GM19240 (cell line): ENCODE measurements around the gene PDE10A.

Experiments used
- DNase-seq: peaks from one replicate; pipeline ENCODE4 v3.0.0; 2011; ENCODE audit warnings: low spot score; ENCODE audit not compliant: insufficient read length

Gene PDE10A

DNA sequence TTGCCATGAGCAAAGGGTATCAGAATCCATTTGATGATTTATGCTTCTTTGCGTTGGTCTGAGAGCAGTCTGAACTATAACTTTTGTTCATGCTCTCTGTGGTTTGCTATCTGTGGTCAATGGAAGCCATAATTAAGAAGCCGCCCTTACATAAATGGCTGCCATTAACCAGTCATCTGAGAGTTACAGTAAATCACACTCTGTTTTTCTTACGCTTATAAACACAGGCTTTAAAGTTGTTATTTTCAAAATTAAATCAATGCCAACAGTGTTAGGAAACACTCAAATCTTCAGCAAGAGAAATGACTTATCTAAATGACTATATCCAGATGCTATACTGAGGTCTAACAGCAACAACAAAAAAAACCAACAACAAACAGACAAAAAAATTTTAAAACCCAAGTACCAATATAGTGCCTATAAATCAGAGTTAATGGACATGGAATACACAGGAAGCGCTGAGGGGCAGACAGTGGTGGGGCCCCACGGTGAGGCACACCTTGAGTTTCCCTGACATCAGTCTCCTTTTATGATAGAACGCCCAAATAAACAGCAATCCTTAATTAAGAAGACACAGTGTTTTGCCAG is 245.7 kb downstream of the PDE10A start:
- no peak for DNase-seq

DNA sequence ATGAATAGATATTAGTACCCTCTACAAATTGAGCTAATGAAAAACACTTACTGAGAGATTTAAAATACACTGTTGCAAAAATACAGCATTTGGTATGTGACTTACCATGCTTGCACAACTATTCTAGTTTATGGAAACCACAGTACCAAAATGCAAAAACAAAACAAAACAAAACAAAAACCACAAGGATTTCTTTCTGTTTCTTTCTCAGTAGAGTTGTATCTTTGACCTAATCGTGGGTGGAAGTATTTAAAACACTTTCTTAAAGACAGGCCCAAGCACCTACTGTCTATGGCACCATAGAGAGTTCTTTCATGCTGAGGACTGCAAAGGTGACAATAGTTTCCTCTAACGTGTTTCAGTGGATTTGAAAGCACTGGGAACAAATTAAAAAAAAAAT is 258.3 kb downstream of the PDE10A start:
- DNase-seq, result no peak

DNA sequence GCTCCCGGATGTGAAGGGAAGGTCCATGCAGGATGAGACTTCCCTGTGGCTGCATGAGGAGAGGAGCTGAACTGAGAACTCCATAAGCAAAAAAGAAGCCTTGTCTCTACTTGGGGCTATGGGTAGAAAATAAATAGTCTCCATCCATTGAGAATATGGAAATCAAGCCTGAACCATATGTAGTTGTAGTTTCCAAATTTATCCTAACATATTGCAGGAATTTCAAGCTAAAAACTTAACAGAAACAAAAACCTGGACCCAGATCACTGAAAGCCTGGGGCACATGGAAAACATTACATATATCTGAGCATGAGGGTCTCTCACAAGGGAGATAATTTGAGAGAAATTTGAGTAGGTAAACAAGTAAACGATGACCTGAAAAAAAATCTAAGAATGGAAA is 258.7 kb downstream of the PDE10A start:
- DNase-seq, result no peak

DNA sequence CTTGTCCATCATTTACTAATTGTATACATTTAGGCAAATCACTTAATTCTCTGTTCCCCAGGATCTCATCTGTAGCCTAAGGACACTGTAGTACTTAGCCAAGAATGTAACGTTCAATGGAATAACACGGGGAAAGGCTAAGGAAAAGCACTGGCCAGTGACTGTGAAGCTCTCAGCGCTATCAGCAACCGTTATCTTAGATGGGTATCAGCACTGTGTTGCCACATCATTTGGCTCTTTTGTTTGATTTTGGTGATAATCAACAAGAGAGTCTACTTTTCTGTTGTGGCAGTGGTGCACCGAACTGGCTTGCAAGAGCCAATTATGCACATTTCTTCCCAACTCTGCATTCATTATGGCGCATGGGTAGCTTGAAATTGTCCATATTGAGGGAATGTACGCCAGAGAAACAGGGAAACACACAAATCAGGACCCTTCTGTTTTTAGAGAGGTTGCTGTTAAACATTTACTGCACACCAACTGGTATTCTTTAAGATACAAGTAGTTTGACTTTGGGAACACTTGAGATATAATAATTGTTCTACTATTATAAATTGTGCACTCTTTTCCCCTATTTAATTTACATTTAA is 259.9 kb downstream of the PDE10A start:
- DNase-seq, result no peak

DNA sequence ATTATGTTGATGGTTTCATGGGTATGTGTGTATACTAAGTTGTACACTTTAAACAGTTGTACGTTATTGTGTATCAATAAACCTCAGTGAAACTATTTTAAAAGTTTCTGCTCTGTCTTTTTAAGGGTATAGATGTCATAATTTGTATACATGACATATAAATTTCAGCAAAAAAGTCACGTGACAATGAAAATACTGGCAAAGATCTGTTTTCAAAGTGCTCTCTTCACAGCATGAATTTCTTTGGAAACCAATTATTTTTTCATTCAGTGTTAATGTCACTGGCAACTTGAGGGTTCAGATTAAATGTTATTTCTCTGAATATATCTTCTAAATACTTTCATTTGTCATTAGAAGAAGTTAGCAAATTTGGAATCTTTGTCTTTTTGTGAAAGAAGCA is 261.9 kb downstream of the PDE10A start:
- no peak for DNase-seq

DNA sequence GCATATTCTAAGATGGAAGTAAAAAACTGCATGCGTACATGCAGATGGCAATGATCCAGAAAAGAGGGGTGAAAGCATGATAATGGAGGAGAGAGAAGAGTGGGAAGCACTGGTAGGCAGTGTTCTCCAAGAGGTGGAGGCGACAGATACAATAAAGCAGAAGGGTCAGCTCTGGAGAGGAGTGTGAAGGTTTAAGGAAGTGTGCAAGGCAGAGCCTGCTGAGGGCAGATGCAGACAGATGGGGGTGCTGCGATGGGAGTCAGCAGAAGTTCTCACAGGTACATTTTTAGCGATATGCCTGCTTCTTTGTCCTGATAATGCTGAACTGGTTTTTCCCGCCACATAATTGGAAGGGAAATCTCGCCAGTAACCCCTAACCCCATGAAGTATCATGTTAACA is 272.6 kb downstream of the PDE10A start:
- DNase-seq, result no peak

DNA sequence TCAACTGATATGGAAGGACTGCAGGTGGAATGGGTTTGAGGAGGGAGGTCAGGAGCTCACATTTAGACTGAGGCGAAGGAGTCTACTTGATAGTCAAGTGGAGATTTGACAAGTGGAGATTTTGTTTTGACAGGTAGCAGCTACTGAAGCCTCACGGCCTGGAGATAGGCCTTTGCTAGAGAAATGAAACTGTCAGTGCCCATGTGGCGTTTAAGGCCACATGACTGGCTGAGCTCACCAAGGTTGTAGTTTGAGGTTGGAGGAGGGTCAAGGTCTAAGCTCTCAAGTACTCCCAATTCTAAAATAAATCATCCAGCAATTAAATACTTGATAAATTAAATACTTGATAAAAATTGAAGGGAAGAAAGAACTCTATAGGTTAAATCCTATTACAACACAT is 273.5 kb downstream of the PDE10A start:
- no peak for DNase-seq

DNA sequence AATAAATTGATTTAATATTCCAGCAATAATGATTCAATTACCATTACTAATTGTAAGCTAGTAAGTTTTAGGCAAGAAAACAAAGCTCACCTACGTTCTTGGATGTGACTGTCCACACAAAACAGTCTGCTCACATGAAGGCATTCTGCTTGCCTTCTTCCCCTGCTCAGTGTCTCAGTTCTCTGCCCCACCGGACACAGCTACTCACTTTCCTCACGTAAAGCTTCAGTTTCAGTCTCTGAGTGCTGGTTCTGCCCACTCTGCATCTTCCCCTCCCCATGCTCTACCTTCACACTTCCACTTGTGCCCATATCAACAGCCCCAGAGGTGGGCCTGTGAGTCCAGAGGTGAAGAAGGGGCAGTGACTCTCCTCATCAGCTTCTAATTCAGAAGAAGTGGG is 279.7 kb downstream of the PDE10A start:
- DNase-seq, result no peak

DNA sequence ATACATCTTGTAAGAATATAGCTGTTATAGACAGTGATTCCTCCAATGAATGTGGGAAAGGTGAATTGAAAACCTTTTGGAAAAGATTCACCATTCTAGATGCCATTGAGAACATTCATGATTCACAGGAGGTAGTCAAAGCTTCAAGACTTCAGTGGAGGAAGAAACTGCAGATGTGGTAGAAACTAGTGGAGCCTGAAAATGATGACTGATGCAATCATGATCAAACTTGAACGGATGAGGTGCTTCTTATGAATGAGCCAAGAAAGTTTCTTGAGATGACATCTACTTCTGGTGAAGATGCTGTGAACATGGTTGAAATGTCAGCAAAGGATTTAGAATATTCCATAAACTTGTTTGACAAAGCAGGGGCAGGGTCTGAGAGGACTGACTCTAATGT is 286.9 kb downstream of the PDE10A start:
- DNase-seq, result no peak

DNA sequence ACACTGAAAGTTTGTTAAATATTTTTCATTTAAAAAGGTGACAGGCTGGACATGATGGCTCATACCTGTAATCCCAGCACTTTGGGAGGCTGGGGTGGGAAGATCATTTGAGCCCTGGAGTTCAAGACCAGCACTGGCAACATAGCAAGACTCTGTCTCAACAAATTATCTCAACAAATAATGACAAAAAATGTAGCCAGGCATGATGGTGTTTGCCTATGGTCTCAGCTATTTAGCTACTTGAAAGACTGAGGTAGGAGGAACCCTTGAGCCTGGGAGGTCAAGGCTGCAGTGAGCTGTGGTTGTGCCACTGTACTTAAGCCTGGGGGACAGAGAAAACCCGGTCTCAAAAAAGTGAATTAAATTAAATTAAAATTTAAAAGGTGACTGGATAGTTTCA is 297.7 kb downstream of the PDE10A start:
- DNase-seq, result no peak

DNA sequence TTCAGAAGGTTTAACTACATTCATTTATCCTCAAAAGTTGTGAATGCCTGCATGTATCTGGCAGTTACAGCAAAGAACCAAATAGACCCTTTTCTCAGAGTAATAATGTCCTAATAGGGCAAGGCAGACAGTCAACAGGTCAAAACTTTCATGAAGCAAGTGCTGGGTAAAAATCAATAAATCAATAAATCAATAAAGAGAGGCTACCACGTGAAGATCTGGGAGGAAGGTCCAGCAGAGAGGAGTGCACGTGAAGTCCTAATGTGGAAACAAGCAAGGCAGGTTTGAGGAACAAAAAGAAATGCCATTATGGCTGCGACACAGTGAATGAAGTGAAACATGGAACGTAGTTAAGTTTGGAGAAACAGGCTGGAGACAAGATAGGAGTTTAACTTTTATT is 317.3 kb downstream of the PDE10A start:
- no peak for DNase-seq

DNA sequence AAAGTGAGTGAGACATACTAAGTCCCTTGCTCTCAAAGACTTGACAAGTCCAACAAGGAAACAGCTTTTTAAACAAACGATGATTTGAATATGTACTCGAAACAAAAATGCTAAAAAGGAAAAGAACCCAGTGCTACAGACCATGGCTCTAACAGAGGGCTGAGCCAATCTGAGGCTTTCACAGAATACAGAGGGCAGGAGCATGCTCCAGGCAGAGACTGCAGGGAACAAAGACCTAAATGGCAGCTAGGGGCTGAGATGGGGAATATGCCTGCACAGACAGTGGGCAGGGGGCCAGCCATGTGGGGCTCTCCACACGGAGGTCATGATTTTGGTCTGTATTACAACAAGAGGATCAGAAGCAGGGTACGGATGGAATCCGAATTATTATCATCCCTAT is 322.5 kb downstream of the PDE10A start:
- no peak for DNase-seq

DNA sequence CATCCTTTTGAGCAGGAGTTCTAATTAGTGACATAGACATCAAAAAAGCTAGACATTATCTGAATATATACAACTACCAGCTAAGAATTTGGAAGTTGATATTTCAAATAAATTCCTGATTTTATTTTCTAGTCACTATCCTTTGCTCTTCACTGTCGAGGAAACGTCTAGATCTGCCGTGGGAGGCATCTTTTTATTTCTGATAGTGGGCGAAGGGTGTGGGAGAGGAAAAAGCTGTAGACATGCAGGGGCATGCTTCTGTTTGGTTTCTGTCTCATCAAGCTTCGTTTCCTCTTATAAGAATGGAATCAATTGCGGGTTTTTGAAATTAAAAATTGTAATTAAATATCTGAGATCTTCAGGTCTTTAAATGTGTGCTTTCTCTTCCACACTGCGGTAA is 337.4 kb downstream of the PDE10A start:
- no peak for DNase-seq

DNA sequence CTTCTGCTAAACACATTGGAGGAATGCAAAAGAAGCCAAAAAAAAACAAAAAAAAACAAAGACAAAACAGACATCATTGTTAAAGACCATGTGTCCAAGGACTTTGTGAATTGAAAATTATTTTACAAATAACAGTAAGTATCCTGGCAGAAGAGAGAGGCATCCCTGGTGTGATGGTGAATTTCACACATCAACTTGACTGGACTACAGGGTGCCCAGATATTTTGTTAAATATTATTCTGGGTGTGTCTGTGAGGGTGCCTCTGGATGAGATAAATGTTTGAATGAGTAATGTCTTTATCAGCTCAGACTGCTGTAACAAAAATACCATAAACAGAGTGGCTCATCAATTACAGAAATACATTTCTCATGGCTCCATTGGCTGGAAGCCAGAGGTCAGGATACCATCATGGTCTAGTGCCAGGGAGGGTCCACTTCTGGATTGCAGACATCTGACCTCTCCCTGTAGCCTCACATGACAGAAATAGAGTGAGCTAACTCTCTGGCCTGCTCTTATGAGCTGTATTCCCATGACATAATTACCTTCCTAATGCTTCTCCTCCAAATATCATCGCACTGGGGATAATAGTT is 341.4 kb downstream of the PDE10A start:
- no peak for DNase-seq

DNA sequence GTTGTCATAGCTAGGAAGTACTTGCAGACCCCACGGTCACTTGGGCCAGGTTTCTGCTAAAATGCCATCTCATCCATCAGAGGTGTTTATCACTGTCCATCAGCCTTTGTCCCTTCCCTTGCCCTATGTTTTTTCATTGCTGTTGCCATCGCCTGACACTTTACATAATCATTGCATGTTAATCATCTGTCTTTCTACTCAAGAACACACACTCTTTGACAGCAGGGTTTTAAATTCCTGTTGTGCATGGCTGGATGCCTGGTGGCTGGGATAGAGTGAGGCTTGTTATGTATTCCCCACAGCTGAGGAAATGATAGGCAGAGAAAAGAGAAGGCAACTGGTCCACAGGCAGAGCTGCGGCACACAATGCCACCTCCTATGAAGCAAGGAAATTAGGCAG is 341.9 kb downstream of the PDE10A start:
- DNase-seq, result no peak

DNA sequence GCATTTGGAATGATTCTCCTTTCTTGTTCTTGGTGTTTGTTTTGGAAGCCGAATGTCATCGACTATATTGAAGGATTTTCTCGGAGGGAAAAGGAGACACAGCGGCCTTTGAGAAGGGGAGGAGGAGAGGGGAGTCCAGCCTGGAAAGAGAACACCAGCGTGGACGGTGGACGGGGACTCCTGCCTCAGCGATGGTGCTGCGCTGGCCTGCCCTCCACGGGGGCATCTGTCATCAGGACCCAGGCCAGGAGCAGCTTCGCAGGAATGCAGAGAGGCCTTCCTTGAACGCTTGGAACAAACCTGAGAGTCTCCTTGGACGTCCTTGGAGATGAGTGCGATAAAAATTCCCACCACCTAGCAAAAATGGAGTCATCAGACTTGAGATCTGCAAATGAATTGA is 345.3 kb downstream of the PDE10A start:
- no peak for DNase-seq

DNA sequence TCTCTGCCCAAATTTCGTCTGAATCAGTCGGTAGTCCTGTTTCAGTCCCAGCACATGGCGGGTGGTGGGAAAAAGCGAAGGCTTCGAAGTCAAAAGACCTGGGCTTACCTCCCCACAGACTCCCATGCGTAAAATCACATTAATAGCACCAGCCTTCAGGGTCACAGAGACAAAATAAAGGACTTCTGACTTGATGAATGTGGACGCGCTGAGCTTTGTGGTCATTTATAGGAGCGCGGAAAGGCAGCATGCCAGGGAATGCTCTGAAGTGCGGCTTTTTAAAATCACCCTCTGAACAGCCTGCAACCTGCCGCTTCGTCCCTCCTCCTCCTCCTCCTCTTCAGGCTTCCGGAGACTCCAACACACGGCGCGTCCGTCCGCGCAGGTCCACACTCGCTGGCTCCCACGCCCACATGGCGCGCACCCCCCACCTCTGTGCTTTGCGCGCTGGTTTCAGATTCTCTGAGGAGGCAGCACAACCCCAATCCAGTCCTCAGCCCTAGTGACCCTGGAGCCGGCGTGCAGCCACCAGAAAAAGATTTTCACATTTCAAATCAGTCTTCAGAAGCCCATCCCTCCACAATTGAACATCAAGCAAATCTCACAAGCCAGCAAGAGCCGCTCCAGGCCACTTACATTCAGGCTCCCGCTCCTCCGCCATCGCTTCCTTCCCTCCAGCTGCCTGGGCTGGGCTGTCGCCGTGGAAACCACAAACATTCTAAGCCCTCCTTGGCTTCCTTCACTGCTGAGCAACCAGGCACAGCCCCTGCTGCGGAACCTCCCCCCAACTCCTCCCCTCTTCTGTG is 353.9 kb downstream of the PDE10A start, which contains the start of gene C6orf118:
C6orf118 (minus strand) TSS at position 680 of the 806 bp plus-strand sequence; CDS start at position 661, 19 bp downstream.
- DNase-seq, result no peak

DNA sequence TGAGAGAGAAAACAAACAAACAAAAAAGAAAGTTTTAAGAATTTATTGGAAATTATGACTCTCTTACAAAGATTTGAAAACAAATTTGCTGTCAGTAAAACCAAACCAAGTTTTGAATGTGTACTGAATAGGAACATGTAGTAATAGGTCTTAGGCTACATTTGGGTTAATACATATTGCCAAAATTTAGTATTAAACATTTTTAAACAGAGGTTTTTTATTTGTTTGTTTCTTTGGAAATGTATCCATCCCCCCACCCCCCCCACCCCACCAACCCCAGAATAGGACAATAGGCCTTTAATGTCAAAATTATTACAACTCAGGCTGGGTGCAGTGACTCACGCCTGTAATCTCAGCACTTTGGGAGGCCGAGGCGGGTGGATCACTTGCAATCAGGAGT is 356.1 kb downstream of the PDE10A start:
- no peak for DNase-seq

DNA sequence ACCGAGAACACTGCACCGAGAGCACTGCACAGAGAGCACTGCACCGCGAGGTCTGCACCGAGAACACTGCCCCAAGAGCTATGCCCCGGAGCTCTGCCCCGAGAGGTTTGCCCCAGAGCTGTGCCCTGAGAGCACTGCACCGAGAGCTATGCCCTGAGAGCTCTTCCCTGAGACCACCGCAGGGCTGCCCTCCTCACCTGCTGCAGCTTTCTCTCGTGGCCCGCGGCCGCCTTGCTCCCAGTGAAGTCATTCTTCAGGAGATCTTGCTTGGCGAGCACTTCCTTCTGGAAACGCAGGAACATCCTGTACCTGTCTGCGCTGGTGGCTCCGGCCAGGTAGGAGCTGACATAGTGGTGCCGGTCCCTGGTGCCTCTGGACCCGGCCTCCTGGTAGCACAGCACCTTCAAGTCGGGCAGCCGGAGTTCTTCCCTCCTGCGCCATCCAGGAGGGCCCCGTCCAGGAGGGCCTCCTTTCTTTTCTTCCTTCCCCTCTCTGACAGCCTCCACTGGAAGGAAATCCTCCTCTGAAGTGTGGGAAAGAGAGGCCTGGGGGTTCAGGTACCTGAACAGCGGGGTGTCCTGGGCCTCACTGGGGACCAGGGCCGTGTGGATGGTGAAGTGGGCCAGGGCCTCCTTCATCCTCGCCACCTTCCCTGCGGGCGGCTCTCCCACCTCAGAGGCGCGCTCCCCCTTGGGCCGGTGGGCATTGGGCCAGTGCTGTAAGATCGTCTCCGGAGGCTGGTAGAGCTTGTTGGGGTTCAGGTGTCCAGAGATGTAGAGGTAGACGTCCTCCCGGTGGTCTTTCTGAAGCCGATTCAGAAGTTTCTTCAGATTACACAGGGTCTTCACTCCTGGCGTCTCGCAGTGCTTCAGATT is 361.4 kb downstream of the PDE10A start:
- DNase-seq, result no peak

DNA sequence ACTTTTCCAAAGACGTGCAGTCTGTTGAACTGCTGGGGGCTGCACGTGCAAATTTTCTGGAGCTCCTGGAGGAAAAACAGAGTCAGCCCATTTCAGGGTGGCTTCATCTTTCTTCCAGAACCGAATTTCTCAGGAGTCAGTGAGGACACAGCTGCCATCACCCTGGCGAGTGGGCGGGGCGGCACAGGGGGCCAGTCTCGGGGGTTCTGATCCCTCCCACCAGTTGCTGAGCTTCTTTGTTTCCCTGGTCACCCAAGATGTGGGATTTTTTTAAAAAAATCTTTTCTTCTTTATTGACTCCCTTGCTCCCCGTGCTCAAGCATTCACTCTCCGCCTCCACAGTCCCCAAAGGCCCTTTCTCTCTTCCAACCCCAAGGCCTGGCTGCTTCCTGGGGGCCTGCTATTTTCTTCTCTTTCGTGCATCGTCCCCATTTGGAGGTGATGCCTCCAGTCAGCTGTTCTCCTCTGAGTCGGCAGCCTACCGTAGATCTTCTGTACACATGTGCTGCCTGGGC is 362.6 kb downstream of the PDE10A start:
- DNase-seq, result no peak

DNA sequence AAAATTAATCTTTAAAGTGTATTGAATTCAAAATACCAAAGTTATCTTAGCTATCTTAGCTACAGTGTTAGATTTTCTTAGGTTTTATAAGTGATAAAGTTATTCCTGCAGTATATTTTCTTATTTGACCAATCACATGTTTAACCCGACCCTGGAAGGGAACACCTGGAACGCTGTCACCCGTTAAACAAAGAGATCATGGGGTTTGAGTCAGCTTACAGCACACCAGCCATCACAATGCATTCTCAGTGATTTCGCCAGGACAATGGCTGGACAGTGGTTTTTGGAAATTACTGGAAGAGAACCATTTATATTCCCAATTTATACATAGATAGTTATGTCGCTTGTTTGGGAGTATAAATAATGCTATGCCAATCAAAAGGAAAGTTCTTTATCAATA is 364.2 kb downstream of the PDE10A start:
- no peak for DNase-seq
